HCT116 (cell line): ENCODE results near the gene SUSD3. TPM values are rescaled to one million over a fixed set of nuclear protein-coding genes. Genes with fewer than 3 reads are reported as not detected.
A peak's percentile ranks its signal among the peaks of the same experiment; 100 is the strongest.

Experiments
- ATAC-seq: fragments of 200-7000 bp; cut with Tn5 transposase; 2 replicates; pipeline ENCODE4 v1.9.1; 2020; ENCODE audit warnings: mild to moderate bottlenecking, moderate library complexity
- BruUV-seq: library from RNA; stranded (reverse); fragments of 400-500 nt; replicated peaks from 2 replicates; lab custom pipeline; 2021; lab: Mats Ljungman, UMichigan
- CTCF ChIA-PET: fragments of 300-600 bp; sonication (Branson Sonifier 250); formaldehyde crosslinking; loops from one replicate; lab custom pipeline; 2021; ENCODE audit warnings: antibody characterized with exemption; lab: Charles Lee
- POLR2A ChIA-PET: fragments of 300-600, 350-600 bp; sonication (Branson Sonifier 250); formaldehyde crosslinking; loops from one replicate; lab custom pipeline; 2021; ENCODE audit warnings: antibody characterized with exemption; lab: Charles Lee
- RAD21 ChIA-PET, 2 experiments: fragments of 300-600 bp; sonication (Branson Sonifier 250); formaldehyde crosslinking; loops; one replicate each; lab custom pipeline; 2023; ENCODE audit warnings: low total read pairs in 2 of 2; ENCODE audit not compliant: uncharacterized antibody in 2 of 2, unreplicated experiment in 2 of 2, low non-redundant PET in 1 of 2; lab: Charles Lee
- DNase-seq: peaks from one replicate; pipeline ENCODE4 v3.0.0-alpha.2; 2010; ENCODE audit warnings: low read depth, low spot score
- H2AFZ ChIP-seq: fragments of 200-600 bp; shearing (Covaris generic), sonication (generic); 2 replicates; pipeline ENCODE4 v1.6.1; 2017; ENCODE audit warnings: low read depth, mixed run types, mixed read lengths, antibody characterized with exemption, low read length; ENCODE audit not compliant: poor library complexity, severe bottlenecking
- H3K27ac ChIP-seq: 2 replicates; pipeline ENCODE4 v1.5.1; 2012; ENCODE audit warnings: low read depth, low read length
- H3K27me3 ChIP-seq: fragments of 200-600 bp; sonication (generic); 2 replicates; pipeline ENCODE4 v1.6.1; 2016; ENCODE audit warnings: mixed run types, low read length, mixed read lengths; ENCODE audit not compliant: insufficient read depth
- H3K36me3 ChIP-seq, 2 experiments: fragments of 200-500 bp in 1 of 2; fragments of 200-600 bp in 1 of 2; sonication (Bioruptor generic) in 1 of 2; sonication (generic) in 1 of 2; 2 replicates each; pipeline versions ENCODE4 v1.5.1 to v1.6.1; 2014 to 2016; ENCODE audit warnings: low read length in 2 of 2, inconsistent platforms in 1 of 2, mixed read lengths in 1 of 2, mixed run types in 1 of 2; ENCODE audit not compliant: insufficient read depth in 2 of 2, control insufficient read depth in 1 of 2
- H3K4me1 ChIP-seq, 2 experiments: fragments of 200-600 bp in 1 of 2; sonication (generic) in 1 of 2; 2 replicates each; pipeline versions ENCODE4 v1.5.1 to v1.6.1; 2012 to 2017; ENCODE audit warnings: low read length in 2 of 2, inconsistent platforms in 1 of 2, mild to moderate bottlenecking in 1 of 2, mixed read lengths in 1 of 2, mixed run types in 1 of 2, moderate library complexity in 1 of 2; ENCODE audit not compliant: insufficient read depth in 2 of 2, control insufficient read depth in 1 of 2
- H3K4me2 ChIP-seq: fragments of 200-600 bp; sonication (generic); 2 replicates; pipeline ENCODE4 v1.6.1; 2017; ENCODE audit warnings: mixed run types, low read length, mixed read lengths
- H3K4me3 ChIP-seq, 2 experiments: fragments of 200-600 bp in 1 of 2; sonication (generic) in 1 of 2; replicated peaks in 1 of 2; 2 replicates each; pipeline ENCODE4 v1.5.1; 2011 to 2016; ENCODE audit warnings: low read length in 2 of 2, control low read depth in 1 of 2, low read depth in 1 of 2, mild to moderate bottlenecking in 1 of 2, mixed read lengths in 1 of 2, mixed run types in 1 of 2
- H3K79me2 ChIP-seq: fragments of 200-600 bp; sonication (generic); 2 replicates; pipeline ENCODE4 v1.6.1; 2017; ENCODE audit warnings: mild to moderate bottlenecking, mixed run types, low read length, moderate library complexity, mixed read lengths; ENCODE audit not compliant: insufficient read depth
- H3K9ac ChIP-seq: fragments of 200-600 bp; sonication (generic); 2 replicates; pipeline ENCODE4 v1.6.1; 2016; ENCODE audit warnings: low read length, mixed read lengths
- H3K9me2 ChIP-seq: fragments of 200-600 bp; sonication (generic), shearing (Covaris generic); 2 replicates; pipeline ENCODE4 v1.6.1; 2017; ENCODE audit warnings: mixed run types, mild to moderate bottlenecking, moderate library complexity; ENCODE audit not compliant: insufficient read depth
- H3K9me3 ChIP-seq, 2 experiments: fragments of 200-500 bp in 1 of 2; fragments of 200-600 bp in 1 of 2; sonication (Bioruptor generic) in 1 of 2; sonication (generic) in 1 of 2; 2 replicates each; pipeline ENCODE4 v1.6.1; 2014 to 2017; ENCODE audit warnings: low read length in 2 of 2, mixed read lengths in 2 of 2, inconsistent platforms in 1 of 2, low read depth in 1 of 2, mild to moderate bottlenecking in 1 of 2, mixed run types in 1 of 2, moderate library complexity in 1 of 2; ENCODE audit not compliant: control insufficient read depth in 1 of 2, insufficient read depth in 1 of 2
- H4K20me1 ChIP-seq: fragments of 200-600 bp; sonication (generic), shearing (Covaris generic); 2 replicates; pipeline ENCODE4 v1.6.1; 2017; ENCODE audit warnings: mixed run types, mild to moderate bottlenecking, moderate library complexity; ENCODE audit not compliant: insufficient read depth
- CBX3 ChIP-seq: IDR thresholded peaks from 2 replicates; pipeline ENCODE4 v1.6.1; 2012; ENCODE audit warnings: low read depth
- CEBPB ChIP-seq: IDR thresholded peaks from 2 replicates; pipeline ENCODE4 v1.6.1; 2012; ENCODE audit warnings: low read depth
- EZH2 ChIP-seq: fragments of 200-600 bp; sonication (generic); IDR thresholded peaks from 2 replicates; pipeline ENCODE4 v1.6.1; 2017; ENCODE audit warnings: antibody characterized with exemption, mixed run types
- EZH2phosphoT487 ChIP-seq: fragments of 200-600 bp; IDR thresholded peaks from 2 replicates; pipeline ENCODE4 v1.6.1; 2018; ENCODE audit warnings: antibody characterized with exemption, borderline replicate concordance
- JUND ChIP-seq: IDR thresholded peaks from 2 replicates; pipeline ENCODE4 v1.6.1; 2012
- POLR2A ChIP-seq: IDR thresholded peaks from 2 replicates; pipeline ENCODE4 v1.7.0; 2011; ENCODE audit warnings: borderline replicate concordance; ENCODE audit not compliant: insufficient read depth, insufficient read length; ENCODE audit errors: extremely low read depth
- POLR2AphosphoS5 ChIP-seq: IDR thresholded peaks from 2 replicates; pipeline ENCODE4 v1.6.1; 2011; ENCODE audit warnings: mild to moderate bottlenecking, low read depth, low read length, moderate library complexity
- SIN3A ChIP-seq: IDR thresholded peaks from 2 replicates; pipeline ENCODE4 v1.6.1; 2012; ENCODE audit warnings: low read depth
- SP1 ChIP-seq: IDR thresholded peaks from 2 replicates; pipeline ENCODE4 v1.6.1; 2012; ENCODE audit warnings: low read depth
- TCF7L2 ChIP-seq: IDR thresholded peaks from 2 replicates; pipeline ENCODE4 v1.7.0; 2011; ENCODE audit warnings: borderline replicate concordance, inconsistent platforms; ENCODE audit not compliant: insufficient read depth, insufficient read length; ENCODE audit errors: extremely low read depth
- YY1 ChIP-seq: IDR thresholded peaks from 2 replicates; pipeline ENCODE4 v1.6.1; 2011; ENCODE audit warnings: low read length, low read depth, moderate library complexity, mild to moderate bottlenecking; ENCODE audit not compliant: insufficient replicate concordance; ENCODE audit errors: extremely low read depth
- ZFX ChIP-seq: fragments of 450-650 bp; IDR thresholded peaks from 2 replicates; pipeline ENCODE4 v1.6.1; 2017
- ZNF274 ChIP-seq: fragments of 200-500 bp; sonication (Bioruptor generic); IDR thresholded peaks from 2 replicates; pipeline ENCODE4 v1.6.1; 2014; ENCODE audit warnings: mild to moderate bottlenecking, low read depth, low read length, inconsistent platforms
- intact Hi-C: fragments of 100-400 bp; cut with micrococcal nuclease; formaldehyde crosslinking; loops from 2 replicates; pipeline ENCODE4 v1.10.0; 2022
- total RNA-seq: library from RNA; stranded (reverse); gene quantifications from one replicate; pipeline ENCODE4 v1.2.1, GENCODE V29; 2021; ENCODE audit not compliant: unreplicated experiment
- TF ChIP-seq, protein P1 (sequence below): IDR thresholded peaks from 2 replicates; pipeline ENCODE4 v1.6.1; 2012
- TF ChIP-seq, protein P2 (sequence below): IDR thresholded peaks from 2 replicates; pipeline ENCODE4 v1.6.1; 2011; ENCODE audit warnings: mild to moderate bottlenecking, low read length, moderate library complexity; ENCODE audit not compliant: insufficient replicate concordance; ENCODE audit errors: extremely low read depth
- TF ChIP-seq, protein P3 (sequence below): IDR thresholded peaks from 2 replicates; pipeline ENCODE4 v1.6.1; 2012
- TF ChIP-seq, protein P4 (sequence below), 3 experiments: fragments of 200-600 bp in 1 of 3; sonication (generic) in 1 of 3; IDR thresholded peaks in 2 of 3; conservative IDR thresholded peaks in 1 of 3; 2 replicates each; pipeline ENCODE4 v1.5.1; 2012 to 2017; ENCODE audit warnings: low read depth in 2 of 3, low read length in 2 of 3, antibody characterized with exemption in 1 of 3, borderline replicate concordance in 1 of 3, control low read depth in 1 of 3, mild to moderate bottlenecking in 1 of 3, mixed read lengths in 1 of 3, mixed run types in 1 of 3, moderate library complexity in 1 of 3; ENCODE audit not compliant: insufficient read depth in 1 of 3

Gene SUSD3
- total RNA-seq, 1 experiment from 2014 or later: 11.3 TPM

DNA sequence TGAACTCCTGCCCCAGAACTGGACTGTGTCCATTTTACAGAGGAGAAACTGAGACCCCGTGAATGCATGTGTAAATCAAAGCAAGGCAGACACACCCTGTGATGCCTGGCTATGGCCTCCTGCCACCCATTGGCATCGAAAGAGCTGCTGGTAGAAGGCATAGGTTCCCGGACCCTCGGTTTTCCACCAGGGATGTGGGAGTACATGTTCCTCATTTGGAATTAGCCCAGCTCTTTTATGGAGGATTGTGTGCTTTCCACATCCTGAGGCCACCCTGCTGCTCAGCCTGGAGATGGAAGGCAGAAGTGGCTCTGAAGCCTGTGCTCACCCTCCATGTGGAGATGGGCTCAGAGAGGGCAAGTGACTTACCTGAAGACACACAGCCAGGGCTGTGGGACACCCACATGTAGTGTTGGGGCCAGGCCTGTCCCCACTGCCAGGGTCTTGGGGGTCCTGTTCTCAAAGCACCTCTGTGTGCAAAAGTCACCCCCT lies 2.8 kb downstream of the SUSD3 start:
- Histone ChIP-seq H3K27me3 (no peaks in the 10 kb centered on the region), H3K4me3 (no peak overlapping the region), H3K4me2 (peak overlapping the region; percentile 87), H2AFZ (no peak overlapping the region), H3K9ac (no peak overlapping the region), H3K27ac (no peak overlapping the region), H3K9me3 (no peaks in the 10 kb centered on the region), H3K79me2 (no peaks in the 10 kb centered on the region), H3K9me2 (no peaks in the 10 kb centered on the region), H4K20me1 (no peaks in the 10 kb centered on the region), H3K4me1 (peaks cover 14 to 38% of the 10 kb centered on the region in 2 experiments), H3K36me3 (no peaks in the 10 kb centered on the region)
- TF ChIP-seq CBX3: no peak
- TF ChIP-seq, protein P1, sequence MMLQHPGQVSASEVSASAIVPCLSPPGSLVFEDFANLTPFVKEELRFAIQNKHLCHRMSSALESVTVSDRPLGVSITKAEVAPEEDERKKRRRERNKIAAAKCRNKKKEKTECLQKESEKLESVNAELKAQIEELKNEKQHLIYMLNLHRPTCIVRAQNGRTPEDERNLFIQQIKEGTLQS: no peak
- TF ChIP-seq, protein P2, sequence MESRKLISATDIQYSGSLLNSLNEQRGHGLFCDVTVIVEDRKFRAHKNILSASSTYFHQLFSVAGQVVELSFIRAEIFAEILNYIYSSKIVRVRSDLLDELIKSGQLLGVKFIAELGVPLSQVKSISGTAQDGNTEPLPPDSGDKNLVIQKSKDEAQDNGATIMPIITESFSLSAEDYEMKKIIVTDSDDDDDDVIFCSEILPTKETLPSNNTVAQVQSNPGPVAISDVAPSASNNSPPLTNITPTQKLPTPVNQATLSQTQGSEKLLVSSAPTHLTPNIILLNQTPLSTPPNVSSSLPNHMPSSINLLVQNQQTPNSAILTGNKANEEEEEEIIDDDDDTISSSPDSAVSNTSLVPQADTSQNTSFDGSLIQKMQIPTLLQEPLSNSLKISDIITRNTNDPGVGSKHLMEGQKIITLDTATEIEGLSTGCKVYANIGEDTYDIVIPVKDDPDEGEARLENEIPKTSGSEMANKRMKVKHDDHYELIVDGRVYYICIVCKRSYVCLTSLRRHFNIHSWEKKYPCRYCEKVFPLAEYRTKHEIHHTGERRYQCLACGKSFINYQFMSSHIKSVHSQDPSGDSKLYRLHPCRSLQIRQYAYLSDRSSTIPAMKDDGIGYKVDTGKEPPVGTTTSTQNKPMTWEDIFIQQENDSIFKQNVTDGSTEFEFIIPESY: no peak
- TF ChIP-seq CEBPB: no peak
- TF ChIP-seq ZFX: no peak
- TF ChIP-seq JUND: no peak
- TF ChIP-seq SP1: no peak
- TF ChIP-seq, protein P3, sequence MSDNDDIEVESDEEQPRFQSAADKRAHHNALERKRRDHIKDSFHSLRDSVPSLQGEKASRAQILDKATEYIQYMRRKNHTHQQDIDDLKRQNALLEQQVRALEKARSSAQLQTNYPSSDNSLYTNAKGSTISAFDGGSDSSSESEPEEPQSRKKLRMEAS: no peak
- no peak for TF ChIP-seq POLR2A
- no peak for TF ChIP-seq EZH2phosphoT487
- no peak for TF ChIP-seq POLR2AphosphoS5
- no peak for TF ChIP-seq EZH2
- no peak for TF ChIP-seq SIN3A
- TF ChIP-seq YY1: no peak
- TF ChIP-seq, protein P4, sequence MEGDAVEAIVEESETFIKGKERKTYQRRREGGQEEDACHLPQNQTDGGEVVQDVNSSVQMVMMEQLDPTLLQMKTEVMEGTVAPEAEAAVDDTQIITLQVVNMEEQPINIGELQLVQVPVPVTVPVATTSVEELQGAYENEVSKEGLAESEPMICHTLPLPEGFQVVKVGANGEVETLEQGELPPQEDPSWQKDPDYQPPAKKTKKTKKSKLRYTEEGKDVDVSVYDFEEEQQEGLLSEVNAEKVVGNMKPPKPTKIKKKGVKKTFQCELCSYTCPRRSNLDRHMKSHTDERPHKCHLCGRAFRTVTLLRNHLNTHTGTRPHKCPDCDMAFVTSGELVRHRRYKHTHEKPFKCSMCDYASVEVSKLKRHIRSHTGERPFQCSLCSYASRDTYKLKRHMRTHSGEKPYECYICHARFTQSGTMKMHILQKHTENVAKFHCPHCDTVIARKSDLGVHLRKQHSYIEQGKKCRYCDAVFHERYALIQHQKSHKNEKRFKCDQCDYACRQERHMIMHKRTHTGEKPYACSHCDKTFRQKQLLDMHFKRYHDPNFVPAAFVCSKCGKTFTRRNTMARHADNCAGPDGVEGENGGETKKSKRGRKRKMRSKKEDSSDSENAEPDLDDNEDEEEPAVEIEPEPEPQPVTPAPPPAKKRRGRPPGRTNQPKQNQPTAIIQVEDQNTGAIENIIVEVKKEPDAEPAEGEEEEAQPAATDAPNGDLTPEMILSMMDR (IDR thresholded peaks at IDR 0.05 in 2 of 3, conservative IDR thresholded peaks at IDR 0.05 in 1 of 3; ENCODE audit: borderline replicate concordance in 1 of 3, insufficient read depth in 1 of 3, low read depth in 2 of 3, low read length in 2 of 3): no peak
- no peak for TF ChIP-seq ZNF274
- no peak for TF ChIP-seq TCF7L2
- intact Hi-C loops: no loop called here
- DNase-seq (no peak), ATAC-seq (no peak)
- ChIA-PET POLR2A (no interaction called here), CTCF (no interaction called here), RAD21 (interaction anchor here in 1 of 2 experiments (0.6 kb wide), 1 partner anchor 38 kb away, joined by 3 read pairs; no protein-coding TSS in a partner anchor)
- BruUV-seq: no TSS peak
